Activated CD4-positive, alpha-beta T cell treated with anti-CD3 and anti-CD28 coated beads, Interleukin-2, amount 10 ng/mL, durations not matched to agents 24 days and 14 days (primary cell): ENCODE results near the gene ZNF862. TPM values are rescaled to one million over a fixed set of nuclear protein-coding genes. Genes with fewer than 3 reads are reported as not detected.

Source experiments
- DNase-seq: peaks from one replicate; pipeline ENCODE4 v3.0.0; 2022
- H3K27ac Mint-ChIP-seq: one replicate; pipeline ENCODE4 v1.8.0; 2022; ENCODE audit warnings: mild to moderate bottlenecking, mixed read lengths
- H3K27me3 Mint-ChIP-seq: one replicate; pipeline ENCODE4 v1.8.0; 2022; ENCODE audit warnings: mixed read lengths
- H3K36me3 Mint-ChIP-seq: one replicate; pipeline ENCODE4 v1.8.0; 2022; ENCODE audit warnings: low read depth, mild to moderate bottlenecking, mixed read lengths
- H3K4me1 Mint-ChIP-seq: one replicate; pipeline ENCODE4 v1.8.0; 2021; ENCODE audit warnings: mixed read lengths
- H3K4me3 Mint-ChIP-seq: one replicate; pipeline ENCODE4 v1.8.0; 2022; ENCODE audit warnings: mild to moderate bottlenecking, moderate library complexity, mixed read lengths
- H3K9me3 Mint-ChIP-seq: one replicate; pipeline ENCODE4 v1.8.0; 2021; ENCODE audit warnings: mixed read lengths
- intact Hi-C: fragments of 100-400 bp; cut with micrococcal nuclease; formaldehyde crosslinking; loops from one replicate; pipeline ENCODE4 v1.15.1; 2023
- total RNA-seq: library from RNA; stranded (reverse); gene quantifications from 2 replicates; pipeline ENCODE4 v1.2.3, GENCODE V29; 2022

ZNF862 gene
- total RNA-seq, 1 donor from 2014 or later, result 16.6 TPM

GRCh38 chr7:149816267-149816751 is 21.9 kb upstream of the ZNF862 start:
- no peaks in the 10 kb centered on the region for H3K4me1 Mint-ChIP-seq
- H3K4me3 Mint-ChIP-seq, result no peak overlapping the region
- H3K27me3 Mint-ChIP-seq, result no peaks in the 10 kb centered on the region
- H3K9me3 Mint-ChIP-seq, result no peaks in the 10 kb centered on the region
- intact Hi-C loops, result no loop called here
- no peak for DNase-seq
- H3K27ac Mint-ChIP-seq, result no peak overlapping the region
- H3K36me3 Mint-ChIP-seq, result no peaks in the 10 kb centered on the region

GRCh38 chr7:149816794-149817193 is 21.4 kb upstream of the ZNF862 start:
- DNase-seq, result no peak
- Mint-ChIP-seq H3K27me3 (no peaks in the 10 kb centered on the region), H3K4me1 (no peaks in the 10 kb centered on the region), H3K4me3 (no peak overlapping the region), H3K9me3 (no peaks in the 10 kb centered on the region), H3K27ac (no peak overlapping the region), H3K36me3 (no peaks in the 10 kb centered on the region)
- intact Hi-C loops, result no loop called here

DNA sequence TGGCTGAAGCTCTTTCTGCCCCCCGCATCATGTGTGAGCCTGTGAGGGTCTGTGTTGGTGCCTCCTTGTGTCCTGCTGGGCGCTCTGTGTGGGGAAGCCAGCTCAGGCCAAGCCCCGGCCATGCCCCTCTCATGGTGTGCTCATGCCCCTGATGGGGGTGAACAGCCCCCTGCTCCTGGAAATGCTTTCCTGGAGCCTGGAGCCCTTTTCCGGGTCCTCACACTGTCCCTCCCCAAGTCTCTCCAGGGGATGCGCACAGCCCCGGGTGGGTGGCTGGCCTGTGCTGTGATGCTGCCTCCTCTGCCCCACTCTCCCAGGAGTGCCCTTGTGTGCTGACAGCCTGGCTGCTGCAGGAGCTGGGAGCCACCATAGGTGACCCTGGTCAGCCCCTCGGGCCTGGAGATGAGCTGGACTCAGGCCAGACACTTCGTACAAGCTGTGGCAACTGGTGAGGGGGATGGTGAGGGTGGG is 20.8 kb upstream of the ZNF862 start:
- H3K27ac Mint-ChIP-seq, result no peak overlapping the region
- intact Hi-C loops, result no loop called here
- no peaks in the 10 kb centered on the region for H3K36me3 Mint-ChIP-seq
- no peaks in the 10 kb centered on the region for H3K4me1 Mint-ChIP-seq
- H3K9me3 Mint-ChIP-seq, result no peaks in the 10 kb centered on the region
- no peak overlapping the region for H3K4me3 Mint-ChIP-seq
- DNase-seq, result no peak
- H3K27me3 Mint-ChIP-seq, result no peaks in the 10 kb centered on the region

- Mint-ChIP-seq H3K27me3 (no peaks in the 10 kb centered on the region), H3K9me3 (no peaks in the 10 kb centered on the region)
- intact Hi-C loops, result no loop called here
Observed at GRCh38 chr7:149817836-149818535, 20.2 kb upstream of the ZNF862 start.

GRCh38 chr7:149818536-149818840 is 19.7 kb upstream of the ZNF862 start:
- intact Hi-C loops, result no loop called here
- Mint-ChIP-seq H3K4me1 (no peaks in the 10 kb centered on the region), H3K27me3 (no peaks in the 10 kb centered on the region), H3K9me3 (no peaks in the 10 kb centered on the region), H3K4me3 (no peak overlapping the region), H3K36me3 (no peaks in the 10 kb centered on the region), H3K27ac (no peak overlapping the region)
- no peak for DNase-seq

More at GRCh38 chr7:149817836-149818535, 20.2 kb upstream of the ZNF862 start:
- Mint-ChIP-seq H3K4me3 (no peak overlapping the region), H3K27ac (no peak overlapping the region), H3K36me3 (no peaks in the 10 kb centered on the region), H3K4me1 (no peaks in the 10 kb centered on the region)
- DNase-seq, result no peak

DNA sequence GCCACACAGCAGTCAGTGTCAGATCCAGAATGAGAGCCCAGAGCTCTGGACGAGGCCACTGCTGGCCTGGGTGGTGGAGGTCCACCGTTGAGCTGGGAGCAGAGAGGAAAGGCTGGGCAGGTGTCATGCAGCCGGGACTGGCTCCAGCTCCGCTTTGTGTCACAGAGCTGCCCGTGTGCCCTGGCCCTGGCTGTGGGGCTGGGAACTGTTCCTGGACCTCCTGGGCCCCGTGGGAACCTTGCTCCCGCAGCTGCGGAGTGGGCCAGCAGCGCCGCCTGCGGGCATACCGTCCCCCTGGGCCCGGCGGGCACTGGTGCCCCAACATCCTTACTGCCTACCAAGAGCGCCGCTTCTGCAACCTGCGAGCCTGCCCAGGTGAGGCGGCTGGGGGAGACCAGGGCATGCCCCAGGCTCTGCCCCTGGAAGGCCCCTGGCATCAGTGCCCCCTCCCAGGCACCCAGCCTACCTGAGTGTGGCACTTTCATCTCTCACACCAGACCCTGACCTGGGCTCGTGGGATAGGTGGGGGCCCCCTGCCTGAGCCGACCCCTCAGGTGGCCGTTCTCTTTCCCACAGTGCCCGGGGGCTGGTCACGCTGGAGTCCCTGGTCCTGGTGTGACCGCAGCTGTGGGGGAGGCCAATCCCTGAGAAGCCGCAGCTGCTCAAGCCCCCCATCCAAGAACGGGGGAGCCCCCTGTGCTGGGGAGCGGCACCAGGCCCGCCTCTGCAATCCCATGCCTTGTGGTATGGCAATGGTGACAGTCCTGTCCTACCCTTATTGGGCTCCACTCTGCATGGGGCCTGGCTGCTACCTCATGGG is 18.8 kb upstream of the ZNF862 start:
- H3K9me3 Mint-ChIP-seq, result no peaks in the 10 kb centered on the region
- no peak overlapping the region for H3K4me3 Mint-ChIP-seq
- no peaks in the 10 kb centered on the region for H3K27me3 Mint-ChIP-seq
- DNase-seq, result no peak
- no peak overlapping the region for H3K27ac Mint-ChIP-seq
- intact Hi-C loops, result no loop called here
- no peaks in the 10 kb centered on the region for H3K4me1 Mint-ChIP-seq
- H3K36me3 Mint-ChIP-seq, result no peaks in the 10 kb centered on the region

GRCh38 chr7:149819961-149820340 is 18.2 kb upstream of the ZNF862 start:
- Mint-ChIP-seq H3K27ac (no peak overlapping the region), H3K9me3 (no peaks in the 10 kb centered on the region), H3K4me1 (no peaks in the 10 kb centered on the region), H3K4me3 (no peak overlapping the region), H3K27me3 (no peaks in the 10 kb centered on the region), H3K36me3 (no peaks in the 10 kb centered on the region)
- DNase-seq, result no peak
- intact Hi-C loops, result no loop called here

- Mint-ChIP-seq H3K4me3 (no peak overlapping the region), H3K4me1 (no peaks in the 10 kb centered on the region), H3K9me3 (no peaks in the 10 kb centered on the region), H3K27ac (no peak overlapping the region), H3K27me3 (no peaks in the 10 kb centered on the region), H3K36me3 (no peaks in the 10 kb centered on the region)
- intact Hi-C loops, result no loop called here
- no peak for DNase-seq
Observed at GRCh38 chr7:149820622-149821190, 17.5 kb upstream of the ZNF862 start.

GRCh38 chr7:149821191-149822148 is 16.7 kb upstream of the ZNF862 start:
- Mint-ChIP-seq H3K27ac (no peak overlapping the region), H3K36me3 (no peaks in the 10 kb centered on the region), H3K4me1 (no peaks in the 10 kb centered on the region), H3K4me3 (no peak overlapping the region), H3K27me3 (no peaks in the 10 kb centered on the region), H3K9me3 (no peaks in the 10 kb centered on the region)
- intact Hi-C loops, result no loop called here
- DNase-seq, result no peak

DNA sequence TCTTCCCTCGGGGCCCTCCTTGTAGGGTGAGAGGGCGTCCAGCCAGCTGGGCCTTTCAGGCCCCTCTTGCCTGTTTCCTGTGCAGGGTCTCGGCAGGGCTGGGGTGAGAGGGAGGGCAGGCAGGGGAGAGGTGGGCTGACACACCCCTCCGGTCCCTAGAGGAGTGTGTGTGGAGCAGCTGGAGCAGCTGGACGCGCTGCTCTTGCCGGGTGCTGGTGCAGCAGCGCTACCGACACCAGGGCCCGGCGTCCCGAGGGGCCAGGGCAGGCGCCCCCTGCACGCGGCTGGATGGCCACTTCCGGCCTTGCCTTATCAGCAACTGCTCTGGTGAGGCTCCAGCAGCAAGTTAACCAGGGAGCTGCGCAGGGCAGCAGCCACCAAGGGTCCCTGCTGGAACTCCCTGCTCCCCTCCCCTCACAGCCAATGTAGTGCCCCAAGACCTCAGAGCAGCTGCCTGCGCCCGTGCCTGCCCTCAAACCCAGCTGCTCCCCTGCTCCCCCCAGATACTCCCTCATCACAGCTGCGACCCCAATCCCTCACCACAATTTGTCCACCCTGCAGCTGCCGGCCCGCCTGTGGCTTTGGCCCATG is 15.7 kb upstream of the ZNF862 start:
- DNase-seq, result no peak
- Mint-ChIP-seq H3K4me1 (no peaks in the 10 kb centered on the region), H3K9me3 (no peaks in the 10 kb centered on the region), H3K4me3 (no peak overlapping the region), H3K27me3 (no peaks in the 10 kb centered on the region), H3K27ac (no peak overlapping the region), H3K36me3 (no peaks in the 10 kb centered on the region)
- intact Hi-C loops, result no loop called here

DNA sequence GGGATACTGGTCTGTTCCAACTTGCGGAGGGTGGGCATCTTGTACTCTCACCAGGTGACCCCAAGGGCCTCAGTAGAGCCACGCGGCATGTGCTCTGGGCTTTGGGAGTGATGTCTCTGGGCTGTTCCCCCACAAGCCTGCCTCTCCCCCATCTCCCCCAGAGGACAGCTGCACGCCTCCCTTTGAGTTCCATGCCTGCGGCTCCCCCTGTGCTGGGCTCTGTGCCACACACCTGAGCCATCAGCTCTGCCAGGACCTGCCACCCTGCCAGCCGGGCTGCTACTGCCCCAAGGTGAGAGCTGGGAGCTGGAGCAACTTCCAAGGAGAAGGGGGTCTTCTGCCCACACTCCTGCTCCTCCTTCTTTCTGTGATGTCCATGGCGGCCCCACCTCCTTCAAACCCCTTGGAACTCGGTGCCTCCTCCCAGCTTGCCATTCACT is 15.0 kb upstream of the ZNF862 start:
- Mint-ChIP-seq H3K4me3 (no peak overlapping the region), H3K9me3 (no peaks in the 10 kb centered on the region), H3K4me1 (no peaks in the 10 kb centered on the region), H3K36me3 (no peaks in the 10 kb centered on the region), H3K27me3 (no peaks in the 10 kb centered on the region), H3K27ac (no peak overlapping the region)
- intact Hi-C loops, result no loop called here
- no peak for DNase-seq

GRCh38 chr7:149823631-149824199 is 14.5 kb upstream of the ZNF862 start:
- no peak for DNase-seq
- Mint-ChIP-seq H3K4me3 (no peak overlapping the region), H3K27ac (no peak overlapping the region), H3K4me1 (no peaks in the 10 kb centered on the region), H3K27me3 (no peaks in the 10 kb centered on the region), H3K36me3 (no peaks in the 10 kb centered on the region), H3K9me3 (no peaks in the 10 kb centered on the region)
- intact Hi-C loops, result no loop called here

GRCh38 chr7:149824301-149824741 is 13.9 kb upstream of the ZNF862 start:
- Mint-ChIP-seq H3K9me3 (no peaks in the 10 kb centered on the region), H3K27me3 (no peaks in the 10 kb centered on the region), H3K36me3 (no peaks in the 10 kb centered on the region), H3K27ac (no peak overlapping the region), H3K4me3 (no peak overlapping the region), H3K4me1 (no peaks in the 10 kb centered on the region)
- no peak for DNase-seq
- intact Hi-C loops, result no loop called here
